ENCODE measurements around the gene DDAH1. TPM values are rescaled to one million over a fixed set of nuclear protein-coding genes. Genes with fewer than 3 reads are reported as not detected.
A peak's percentile ranks its signal among the peaks of the same experiment; 100 is the strongest.

DDAH1 gene
- total RNA-seq, 2 experiments from 2014 or later, result 0.13 to 0.26 TPM

- ChIA-PET CTCF (no interaction called here), POLR2A (no interaction called here)
- Mint-ChIP-seq H3K4me3 (no peak overlapping the region), H3K4me1 (ENCODE audit: low read depth) (peaks cover 2% of the 10 kb centered on the region), H3K36me3 (ENCODE audit: low read depth) (no peaks in the 10 kb centered on the region), H3K27me3 (ENCODE audit: low read depth) (peaks cover 41% of the 10 kb centered on the region), H3K27ac (no peak overlapping the region), H3K9me3 (ENCODE audit: insufficient read depth) (no peaks in the 10 kb centered on the region)
- ATAC-seq (no peak), DNase-seq (no peak)
These were observed 138.6 kb downstream of the DDAH1 start for GRCh38 chr1:85326336-85326735.

DNA sequence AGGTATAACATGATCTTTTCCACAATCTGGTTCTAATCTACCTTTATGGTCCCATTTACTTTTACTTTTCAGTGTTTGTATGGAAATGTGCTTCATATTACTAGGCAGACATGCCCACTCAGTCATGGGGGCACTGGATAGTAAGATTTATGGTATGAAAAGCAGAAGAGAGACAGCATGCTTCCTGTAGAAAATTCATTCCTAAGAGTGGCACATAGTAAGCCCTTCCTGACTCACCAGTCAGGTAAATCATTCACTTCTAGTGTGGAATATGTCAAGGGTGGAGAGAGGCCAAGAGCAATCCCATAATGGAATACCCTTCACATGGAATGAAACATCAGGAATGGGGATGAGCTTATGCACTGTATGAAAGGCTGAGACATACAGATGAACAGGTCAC lies 139.0 kb downstream of the DDAH1 start:
- Mint-ChIP-seq H3K9me3 (ENCODE audit: insufficient read depth) (no peaks in the 10 kb centered on the region), H3K27ac (no peak overlapping the region), H3K27me3 (ENCODE audit: low read depth) (peaks cover 41% of the 10 kb centered on the region), H3K4me3 (no peak overlapping the region), H3K4me1 (ENCODE audit: low read depth) (peaks cover 5% of the 10 kb centered on the region), H3K36me3 (ENCODE audit: low read depth) (no peaks in the 10 kb centered on the region)
- ATAC-seq, result no peak
- ChIA-PET CTCF (no interaction called here), POLR2A (no interaction called here)
- DNase-seq, result no peak

GRCh38 chr1:85323770-85324169 lies 141.2 kb downstream of the DDAH1 start:
- CTCF ChIA-PET, result no interaction called here
- H3K36me3 Mint-ChIP-seq (ENCODE audit: low read depth), result no peaks in the 10 kb centered on the region
- DNase-seq (no peak), ATAC-seq (no peak)
- no peaks in the 10 kb centered on the region for H3K9me3 Mint-ChIP-seq (ENCODE audit: insufficient read depth)
- peaks cover 42% of the 10 kb centered on the region for H3K27me3 Mint-ChIP-seq (ENCODE audit: low read depth)
- no peak overlapping the region for H3K4me3 Mint-ChIP-seq
- no peak overlapping the region for H3K27ac Mint-ChIP-seq
- POLR2A ChIA-PET, result no interaction called here
- H3K4me1 Mint-ChIP-seq (ENCODE audit: low read depth), result peaks cover 8% of the 10 kb centered on the region

- POLR2A ChIA-PET, result no interaction called here
- DNase-seq (no peak), ATAC-seq (no peak)
- H3K4me1 Mint-ChIP-seq (ENCODE audit: low read depth), result peaks cover 8% of the 10 kb centered on the region
- peaks cover 43% of the 10 kb centered on the region for H3K27me3 Mint-ChIP-seq (ENCODE audit: low read depth)
- H3K9me3 Mint-ChIP-seq (ENCODE audit: insufficient read depth), result no peaks in the 10 kb centered on the region
- CTCF ChIA-PET, result no interaction called here
- no peak overlapping the region for H3K4me3 Mint-ChIP-seq
- no peaks in the 10 kb centered on the region for H3K36me3 Mint-ChIP-seq (ENCODE audit: low read depth)
- no peak overlapping the region for H3K27ac Mint-ChIP-seq
These were observed 142.3 kb downstream of the DDAH1 start for GRCh38 chr1:85322655-85323054.

DNA sequence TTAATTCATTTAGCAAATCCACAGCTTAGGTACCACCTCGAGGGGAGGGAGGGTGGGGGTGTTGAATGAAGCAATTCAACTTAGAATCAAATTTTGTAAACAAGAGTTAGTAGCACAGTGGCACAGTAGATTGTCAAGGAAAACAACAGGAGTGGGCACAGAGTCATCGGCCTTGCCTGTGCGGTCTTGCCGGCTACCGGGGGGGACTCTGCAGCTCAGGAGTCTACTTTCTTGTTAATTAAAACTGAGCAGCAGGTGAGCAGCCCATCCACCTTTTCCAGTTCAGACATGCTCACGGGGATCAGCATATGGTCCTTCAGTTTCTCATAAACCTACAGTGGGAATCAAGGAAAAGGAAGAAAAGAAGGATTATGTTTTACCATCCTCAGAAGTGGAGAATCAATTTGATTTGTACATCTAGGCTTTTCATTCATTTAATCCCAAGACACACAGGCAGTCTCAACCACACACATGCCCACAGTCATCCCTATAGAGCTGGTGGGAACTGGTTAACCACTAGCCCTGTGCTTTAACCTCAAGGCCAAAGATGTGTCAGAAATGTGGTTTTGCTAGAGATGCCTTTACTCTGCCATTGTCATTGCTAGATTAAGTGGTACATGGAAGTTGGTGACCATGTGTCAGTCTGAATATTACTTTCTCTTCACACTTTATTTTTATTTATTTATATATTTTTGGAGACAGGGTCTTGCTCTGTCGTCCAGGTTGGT lies 143.6 kb downstream of the DDAH1 start:
- no peaks in the 10 kb centered on the region for H3K36me3 Mint-ChIP-seq (ENCODE audit: low read depth)
- H3K27ac Mint-ChIP-seq, result no peak overlapping the region
- H3K4me3 Mint-ChIP-seq, result no peak overlapping the region
- ChIA-PET POLR2A (no interaction called here), CTCF (no interaction called here)
- H3K9me3 Mint-ChIP-seq (ENCODE audit: insufficient read depth), result no peaks in the 10 kb centered on the region
- peak; percentile 36 for DNase-seq
- H3K27me3 Mint-ChIP-seq (ENCODE audit: low read depth), result peaks cover 46% of the 10 kb centered on the region
- H3K4me1 Mint-ChIP-seq (ENCODE audit: low read depth), result peaks cover 8% of the 10 kb centered on the region
- ATAC-seq, result peak; percentile 51

DNA sequence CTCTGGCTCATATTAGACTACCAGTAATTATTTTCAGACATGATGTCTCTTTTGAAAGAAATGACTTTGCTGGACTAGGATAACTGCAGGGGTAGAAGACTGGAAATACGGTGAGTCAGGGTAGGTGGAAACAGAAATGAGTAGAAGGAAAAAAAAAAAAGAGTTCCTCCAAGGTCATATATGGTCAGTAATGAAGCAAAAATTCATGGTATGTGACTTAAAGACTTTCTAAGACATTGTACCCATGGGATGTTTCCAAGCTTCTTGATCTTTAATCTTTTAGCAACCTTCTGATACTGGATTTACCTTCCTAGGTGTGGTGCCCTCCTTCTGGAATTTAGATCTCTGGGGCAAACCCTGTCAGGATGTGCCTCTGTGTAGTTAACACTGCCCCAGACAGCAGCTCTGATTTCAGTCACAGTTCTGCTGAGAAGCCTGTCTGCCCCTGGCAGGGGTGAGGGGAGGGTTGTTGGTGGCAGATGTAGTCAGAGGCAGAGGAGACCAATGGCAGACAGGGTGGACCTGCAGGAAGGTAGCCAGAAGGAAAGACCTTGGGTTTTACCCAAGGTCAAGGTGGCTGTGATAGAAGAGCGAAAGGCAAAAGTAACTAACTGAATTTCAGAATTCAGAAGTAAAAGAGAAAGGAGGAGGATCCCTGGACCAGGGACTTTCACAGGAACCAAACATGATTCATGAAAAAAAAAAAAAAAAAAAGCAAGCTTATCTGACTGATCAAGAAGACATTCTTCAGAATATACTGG lies 144.4 kb downstream of the DDAH1 start:
- Mint-ChIP-seq H3K4me3 (no peak overlapping the region), H3K36me3 (ENCODE audit: low read depth) (no peaks in the 10 kb centered on the region), H3K9me3 (ENCODE audit: insufficient read depth) (no peaks in the 10 kb centered on the region), H3K27ac (no peak overlapping the region), H3K4me1 (ENCODE audit: low read depth) (peaks cover 8% of the 10 kb centered on the region), H3K27me3 (ENCODE audit: low read depth) (peaks cover 42% of the 10 kb centered on the region)
- ATAC-seq (no peak), DNase-seq (no peak)
- CTCF ChIA-PET, result no interaction called here
- POLR2A ChIA-PET, result no interaction called here

DNA sequence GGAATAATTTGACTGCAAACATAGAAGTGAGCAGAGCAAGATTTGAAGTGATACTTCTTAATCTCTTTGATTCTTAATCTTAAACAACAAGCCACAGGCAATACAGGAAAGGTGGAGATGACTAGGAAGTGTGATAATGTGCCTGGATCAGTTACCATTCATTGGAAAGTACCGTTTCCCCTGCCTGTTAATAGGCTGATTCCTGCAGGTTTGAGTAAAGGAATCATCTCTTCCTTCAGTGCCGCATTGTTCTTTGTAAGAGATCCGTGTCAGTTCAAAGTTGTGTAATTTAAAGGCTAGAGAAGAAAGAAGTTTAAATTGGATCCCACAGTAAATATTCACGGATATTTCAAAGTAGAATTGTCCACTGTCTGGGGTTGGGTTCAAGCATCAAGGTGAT lies 145.0 kb downstream of the DDAH1 start:
- CTCF ChIA-PET, result no interaction called here
- Mint-ChIP-seq H3K4me1 (ENCODE audit: low read depth) (peaks cover 8% of the 10 kb centered on the region), H3K27ac (no peak overlapping the region), H3K27me3 (ENCODE audit: low read depth) (peaks cover 38% of the 10 kb centered on the region), H3K36me3 (ENCODE audit: low read depth) (no peaks in the 10 kb centered on the region), H3K4me3 (no peak overlapping the region), H3K9me3 (ENCODE audit: insufficient read depth) (no peaks in the 10 kb centered on the region)
- POLR2A ChIA-PET, result no interaction called here
- no peak for ATAC-seq
- no peak for DNase-seq

- DNase-seq (no peak), ATAC-seq (no peak)
- Mint-ChIP-seq H3K27me3 (ENCODE audit: low read depth) (peaks cover 37% of the 10 kb centered on the region), H3K9me3 (ENCODE audit: insufficient read depth) (no peaks in the 10 kb centered on the region), H3K36me3 (ENCODE audit: low read depth) (no peaks in the 10 kb centered on the region), H3K27ac (no peak overlapping the region), H3K4me3 (no peak overlapping the region), H3K4me1 (ENCODE audit: low read depth) (peaks cover 8% of the 10 kb centered on the region)
- ChIA-PET POLR2A (no interaction called here), CTCF (no interaction called here)
These were observed 145.5 kb downstream of the DDAH1 start for GRCh38 chr1:85319491-85319890.

- CTCF ChIA-PET, result no interaction called here
- Mint-ChIP-seq H3K36me3 (ENCODE audit: low read depth) (no peaks in the 10 kb centered on the region), H3K27ac (no peak overlapping the region), H3K27me3 (ENCODE audit: low read depth) (peaks cover 33% of the 10 kb centered on the region), H3K9me3 (ENCODE audit: insufficient read depth) (no peaks in the 10 kb centered on the region), H3K4me1 (ENCODE audit: low read depth) (peaks cover 8% of the 10 kb centered on the region), H3K4me3 (no peak overlapping the region)
- POLR2A ChIA-PET, result no interaction called here
- no peak for DNase-seq
- ATAC-seq, result no peak
These were observed 146.7 kb downstream of the DDAH1 start for GRCh38 chr1:85318217-85318616.

DNA sequence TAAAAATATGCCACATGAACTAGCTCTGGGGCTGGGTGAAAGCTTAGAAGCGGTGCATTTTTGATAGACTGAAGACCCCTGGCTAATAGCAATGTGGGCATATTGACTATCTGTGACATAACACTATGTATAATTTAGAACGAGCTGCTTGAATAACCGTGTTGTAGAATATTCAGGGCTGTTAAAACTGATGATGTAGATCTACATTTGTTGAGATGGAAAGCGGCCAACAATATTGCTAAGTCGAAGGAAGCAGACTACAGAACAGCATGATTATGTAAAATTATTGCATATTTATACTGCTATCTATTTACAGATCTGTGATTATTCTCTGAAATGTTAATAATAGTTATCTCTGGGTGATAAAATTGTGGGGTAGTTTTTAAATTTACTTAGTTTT lies 147.4 kb downstream of the DDAH1 start:
- H3K9me3 Mint-ChIP-seq (ENCODE audit: insufficient read depth), result no peaks in the 10 kb centered on the region
- no peak overlapping the region for H3K4me3 Mint-ChIP-seq
- DNase-seq (no peak), ATAC-seq (no peak)
- H3K36me3 Mint-ChIP-seq (ENCODE audit: low read depth), result no peaks in the 10 kb centered on the region
- CTCF ChIA-PET, result no interaction called here
- POLR2A ChIA-PET, result no interaction called here
- peaks cover 31% of the 10 kb centered on the region for H3K27me3 Mint-ChIP-seq (ENCODE audit: low read depth)
- H3K27ac Mint-ChIP-seq, result no peak overlapping the region
- H3K4me1 Mint-ChIP-seq (ENCODE audit: low read depth), result peaks cover 8% of the 10 kb centered on the region

GRCh38 chr1:85316321-85316720 lies 148.6 kb downstream of the DDAH1 start:
- H3K4me1 Mint-ChIP-seq (ENCODE audit: low read depth), result peaks cover 6% of the 10 kb centered on the region
- H3K27me3 Mint-ChIP-seq (ENCODE audit: low read depth), result peaks cover 33% of the 10 kb centered on the region
- ATAC-seq (no peak), DNase-seq (no peak)
- no peaks in the 10 kb centered on the region for H3K9me3 Mint-ChIP-seq (ENCODE audit: insufficient read depth)
- no peaks in the 10 kb centered on the region for H3K36me3 Mint-ChIP-seq (ENCODE audit: low read depth)
- CTCF ChIA-PET, result no interaction called here
- no peak overlapping the region for H3K4me3 Mint-ChIP-seq
- POLR2A ChIA-PET, result no interaction called here
- H3K27ac Mint-ChIP-seq, result no peak overlapping the region

DNA sequence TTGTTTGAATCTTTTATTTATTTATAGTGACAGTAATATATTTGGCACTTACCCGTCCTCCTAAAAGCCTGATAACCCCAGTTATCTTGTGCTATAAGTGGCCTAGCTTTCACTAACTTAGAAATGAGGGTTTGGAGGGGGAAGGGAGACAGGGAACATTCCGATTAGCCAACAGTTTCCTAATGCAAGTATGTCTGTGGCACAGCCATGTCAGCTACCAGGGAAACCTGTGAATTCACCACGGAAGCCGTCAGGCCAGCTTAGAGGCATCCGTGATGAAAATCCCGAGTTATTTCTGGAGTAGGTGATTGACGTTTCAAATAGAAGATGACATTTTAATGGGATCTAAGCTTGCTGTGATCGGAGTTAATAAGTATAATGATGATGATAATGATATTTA lies 149.2 kb downstream of the DDAH1 start:
- no peak for DNase-seq
- CTCF ChIA-PET, result interaction anchor here (1.1 kb wide), 1 partner anchor 61 kb away, joined by 4 read pairs; no protein-coding TSS in a partner anchor
- no peaks in the 10 kb centered on the region for H3K9me3 Mint-ChIP-seq (ENCODE audit: insufficient read depth)
- no peaks in the 10 kb centered on the region for H3K36me3 Mint-ChIP-seq (ENCODE audit: low read depth)
- H3K27ac Mint-ChIP-seq, result no peak overlapping the region
- ATAC-seq, result no peak
- POLR2A ChIA-PET, result no interaction called here
- H3K27me3 Mint-ChIP-seq (ENCODE audit: low read depth), result peaks cover 34% of the 10 kb centered on the region
- no peak overlapping the region for H3K4me3 Mint-ChIP-seq
- peaks cover 2% of the 10 kb centered on the region for H3K4me1 Mint-ChIP-seq (ENCODE audit: low read depth)

All from activated CD8-positive, alpha-beta T cell treated with anti-CD3 and anti-CD28 coated beads, Interleukin-2, amount 10 ng/mL, durations not matched to agents 7 days and 5 days (primary cell).